HUES6 (cell line): ENCODE data around the gene RNF8.
"Not testable (repeated sequence)": the region's sequence is repeated elsewhere in the genome, so short reads cannot be mapped to it uniquely, and the experiment has no call there.

ENCODE experiments used
- H3K27ac ChIP-seq: 2 replicates; pipeline ENCODE4 v1.7.0; 2013; ENCODE audit warnings: low read depth, mild to moderate bottlenecking, low read length, inconsistent platforms
- H3K27me3 ChIP-seq: 2 replicates; pipeline ENCODE4 v1.6.1; 2013; ENCODE audit warnings: low read length; ENCODE audit not compliant: control insufficient read depth, insufficient read depth
- H3K36me3 ChIP-seq: 2 replicates; pipeline ENCODE4 v1.6.1; 2013; ENCODE audit warnings: low read length; ENCODE audit not compliant: control insufficient read depth, insufficient read depth
- H3K4me1 ChIP-seq: 2 replicates; pipeline ENCODE4 v1.6.1; 2013; ENCODE audit warnings: low read length; ENCODE audit not compliant: control insufficient read depth, insufficient read depth
- H3K4me3 ChIP-seq: 2 replicates; pipeline ENCODE4 v1.5.1; 2013; ENCODE audit warnings: low read depth, low read length
- H3K9ac ChIP-seq: one replicate; pipeline ENCODE4 v1.6.1; 2013; ENCODE audit warnings: mild to moderate bottlenecking, low read length
- H3K9me3 ChIP-seq: 2 replicates; pipeline ENCODE4 v1.6.1; 2013; ENCODE audit warnings: low read depth, low read length; ENCODE audit not compliant: control insufficient read depth, insufficient read depth

RNF8 gene

GRCh38 chr6:37323580-37323979 lies 30.2 kb upstream of the RNF8 start:
- no peaks in the 10 kb centered on the region for H3K9me3 ChIP-seq
- peaks cover 38% of the 10 kb centered on the region for H3K36me3 ChIP-seq
- H3K4me1 ChIP-seq: no peaks in the 10 kb centered on the region
- H3K4me3 ChIP-seq: no peak overlapping the region
- H3K27me3 ChIP-seq: no peaks in the 10 kb centered on the region
- no peak overlapping the region for H3K9ac ChIP-seq
- no peak overlapping the region for H3K27ac ChIP-seq

GRCh38 chr6:37324131-37325033 lies 29.4 kb upstream of the RNF8 start:
- Histone ChIP-seq H3K27me3 (no peaks in the 10 kb centered on the region), H3K9ac (no peak overlapping the region), H3K4me1 (no peaks in the 10 kb centered on the region), H3K36me3 (peaks cover 30% of the 10 kb centered on the region), H3K9me3 (no peaks in the 10 kb centered on the region), H3K4me3 (no peak overlapping the region), H3K27ac (no peak overlapping the region)

GRCh38 chr6:37330345-37330744 lies 23.4 kb upstream of the RNF8 start:
- H3K9ac ChIP-seq, H3K27me3 ChIP-seq, H3K4me3 ChIP-seq, H3K27ac ChIP-seq, H3K9me3 ChIP-seq, H3K4me1 ChIP-seq: not testable (repeated sequence)
- H3K36me3 ChIP-seq: peaks cover 27% of the 10 kb centered on the region

- Histone ChIP-seq H3K36me3 (peaks cover 27% of the 10 kb centered on the region), H3K9ac (no peak overlapping the region), H3K4me3 (no peak overlapping the region), H3K9me3 (no peaks in the 10 kb centered on the region), H3K27me3 (no peaks in the 10 kb centered on the region), H3K27ac (no peak overlapping the region), H3K4me1 (no peaks in the 10 kb centered on the region)
These were observed 22.7 kb upstream of the RNF8 start for GRCh38 chr6:37331047-37331446.

- Histone ChIP-seq H3K9ac (no peak overlapping the region), H3K9me3 (no peaks in the 10 kb centered on the region), H3K4me1 (no peaks in the 10 kb centered on the region), H3K27ac (no peak overlapping the region), H3K4me3 (no peak overlapping the region), H3K27me3 (no peaks in the 10 kb centered on the region), H3K36me3 (peaks cover 27% of the 10 kb centered on the region)
These were observed 20.9 kb upstream of the RNF8 start for GRCh38 chr6:37332894-37333293.

- H3K27ac ChIP-seq: no peak overlapping the region
- H3K4me1 ChIP-seq: no peaks in the 10 kb centered on the region
- H3K36me3 ChIP-seq: peaks cover 27% of the 10 kb centered on the region
- no peaks in the 10 kb centered on the region for H3K9me3 ChIP-seq
- H3K4me3 ChIP-seq: no peak overlapping the region
- no peak overlapping the region for H3K9ac ChIP-seq
- no peaks in the 10 kb centered on the region for H3K27me3 ChIP-seq
These were observed 19.7 kb upstream of the RNF8 start for GRCh38 chr6:37334047-37334446.

GRCh38 chr6:37338317-37338716 lies 15.5 kb upstream of the RNF8 start:
- not testable (repeated sequence) for H3K9me3 ChIP-seq, H3K27ac ChIP-seq, H3K36me3 ChIP-seq, H3K9ac ChIP-seq, H3K4me1 ChIP-seq, H3K4me3 ChIP-seq, H3K27me3 ChIP-seq

GRCh38 chr6:37338745-37339255 lies 15.0 kb upstream of the RNF8 start:
- no peaks in the 10 kb centered on the region for H3K9me3 ChIP-seq
- H3K27me3 ChIP-seq: no peaks in the 10 kb centered on the region
- H3K4me1 ChIP-seq: no peaks in the 10 kb centered on the region
- H3K27ac ChIP-seq: no peak overlapping the region
- H3K4me3 ChIP-seq: no peak overlapping the region
- H3K36me3 ChIP-seq: 0 out of 2 replicates have a peak, but pooled peaks cover 2% of the 10 kb centered on the region
- H3K9ac ChIP-seq: no peak overlapping the region

GRCh38 chr6:37339741-37340638 lies 13.8 kb upstream of the RNF8 start:
- no peak overlapping the region for H3K27ac ChIP-seq
- H3K27me3 ChIP-seq: no peaks in the 10 kb centered on the region
- no peaks in the 10 kb centered on the region for H3K4me1 ChIP-seq
- no peaks in the 10 kb centered on the region for H3K36me3 ChIP-seq
- H3K9me3 ChIP-seq: no peaks in the 10 kb centered on the region
- H3K4me3 ChIP-seq: no peak overlapping the region
- no peak overlapping the region for H3K9ac ChIP-seq

- no peaks in the 10 kb centered on the region for H3K4me1 ChIP-seq
- no peak overlapping the region for H3K9ac ChIP-seq
- no peak overlapping the region for H3K4me3 ChIP-seq
- no peaks in the 10 kb centered on the region for H3K27me3 ChIP-seq
- no peak overlapping the region for H3K27ac ChIP-seq
- H3K36me3 ChIP-seq: no peaks in the 10 kb centered on the region
- H3K9me3 ChIP-seq: no peaks in the 10 kb centered on the region
These were observed 13.2 kb upstream of the RNF8 start for GRCh38 chr6:37340639-37340943.

- H3K36me3 ChIP-seq: no peaks in the 10 kb centered on the region
- H3K9me3 ChIP-seq: no peaks in the 10 kb centered on the region
- H3K9ac ChIP-seq: no peak overlapping the region
- H3K4me1 ChIP-seq: no peaks in the 10 kb centered on the region
- no peak overlapping the region for H3K27ac ChIP-seq
- H3K4me3 ChIP-seq: no peak overlapping the region
- no peaks in the 10 kb centered on the region for H3K27me3 ChIP-seq
These were observed 10.5 kb upstream of the RNF8 start for GRCh38 chr6:37343248-37343647.
